MG63 (cell line): Measurements from ENCODE around the gene MRPL45. TPM values are rescaled to one million over a fixed set of nuclear protein-coding genes. Genes with fewer than 3 reads are reported as not detected.

Experiments
- DNase-seq: peaks from one replicate; pipeline ENCODE4 v3.0.0-alpha.2; 2020
- H3K27me3 ChIP-seq: fragments of 250-450 bp; sonication (Bioruptor Pico); 2 replicates; pipeline ENCODE4 v1.5.1; 2020; ENCODE audit warnings: mild to moderate bottlenecking, moderate library complexity
- H3K36me3 ChIP-seq: fragments of 250-450 bp; sonication (Bioruptor Pico); 2 replicates; pipeline ENCODE4 v1.5.1; 2020; ENCODE audit warnings: mild to moderate bottlenecking, moderate library complexity
- H3K4me3 ChIP-seq: fragments of 250-450 bp; sonication (Bioruptor Pico); 2 replicates; pipeline ENCODE4 v1.5.1; 2020; ENCODE audit warnings: mild to moderate bottlenecking, moderate library complexity
- H3K9me3 ChIP-seq: fragments of 250-450 bp; sonication (Bioruptor Pico); 2 replicates; pipeline ENCODE4 v1.5.1; 2020; ENCODE audit warnings: mild to moderate bottlenecking, moderate library complexity
- total RNA-seq: library from RNA; depleted of rRNA; stranded (reverse); fragments of >200 nt; shearing (Covaris generic); gene quantifications from 2 replicates; pipeline ENCODE4 v1.2.3, GENCODE V29; 2014; ENCODE audit warnings: low replicate concordance

MRPL45 gene
- total RNA-seq, 1 experiment from 2014 or later = 87.4 TPM

- DNase-seq = peak; percentile 51
- Histone ChIP-seq H3K27me3 (no peaks in the 10 kb centered on the region), H3K9me3 (no peaks in the 10 kb centered on the region), H3K4me3 (no peak overlapping the region), H3K36me3 (peaks cover 44% of the 10 kb centered on the region)
Observed at GRCh38 chr17:38322156-38322779, 25.3 kb downstream of the MRPL45 start.

GRCh38 chr17:38322897-38323296, 25.9 kb downstream of the MRPL45 start:
- Histone ChIP-seq H3K4me3 (no peak overlapping the region), H3K9me3 (no peaks in the 10 kb centered on the region), H3K36me3 (peaks cover 43% of the 10 kb centered on the region), H3K27me3 (no peaks in the 10 kb centered on the region)
- no peak for DNase-seq

GRCh38 chr17:38324141-38324697, 27.3 kb downstream of the MRPL45 start:
- no peak for DNase-seq
- Histone ChIP-seq H3K36me3 (peaks cover 38% of the 10 kb centered on the region), H3K4me3 (no peak overlapping the region), H3K9me3 (no peaks in the 10 kb centered on the region), H3K27me3 (no peaks in the 10 kb centered on the region)

- Histone ChIP-seq H3K27me3 (no peaks in the 10 kb centered on the region), H3K4me3 (no peak overlapping the region), H3K36me3 (peaks cover 32% of the 10 kb centered on the region), H3K9me3 (no peaks in the 10 kb centered on the region)
- no peak for DNase-seq
Observed at GRCh38 chr17:38324772-38325171, 27.8 kb downstream of the MRPL45 start.

- no peak overlapping the region for H3K4me3 ChIP-seq
- H3K27me3 ChIP-seq = no peaks in the 10 kb centered on the region
- H3K36me3 ChIP-seq = peaks cover 28% of the 10 kb centered on the region
- H3K9me3 ChIP-seq = no peaks in the 10 kb centered on the region
- DNase-seq = no peak
Observed at GRCh38 chr17:38325221-38325851, 28.4 kb downstream of the MRPL45 start.

GRCh38 chr17:38326996-38327792, 30.2 kb downstream of the MRPL45 start:
- Histone ChIP-seq H3K27me3 (no peaks in the 10 kb centered on the region), H3K4me3 (no peak overlapping the region), H3K9me3 (no peaks in the 10 kb centered on the region), H3K36me3 (peaks cover 19% of the 10 kb centered on the region)
- DNase-seq = no peak

- Histone ChIP-seq H3K4me3 (no peak overlapping the region), H3K27me3 (no peaks in the 10 kb centered on the region), H3K9me3 (no peaks in the 10 kb centered on the region), H3K36me3 (peaks cover 13% of the 10 kb centered on the region)
- DNase-seq = no peak
Observed at GRCh38 chr17:38327936-38328335, 31.0 kb downstream of the MRPL45 start.

GRCh38 chr17:38328620-38329019, 31.7 kb downstream of the MRPL45 start:
- H3K27me3 ChIP-seq = no peaks in the 10 kb centered on the region
- DNase-seq = no peak
- H3K36me3 ChIP-seq = peaks cover 6% of the 10 kb centered on the region
- no peak overlapping the region for H3K4me3 ChIP-seq
- no peaks in the 10 kb centered on the region for H3K9me3 ChIP-seq

GRCh38 chr17:38329284-38329683, 32.3 kb downstream of the MRPL45 start:
- DNase-seq = no peak
- Histone ChIP-seq H3K36me3 (no peaks in the 10 kb centered on the region), H3K27me3 (no peaks in the 10 kb centered on the region), H3K4me3 (no peak overlapping the region), H3K9me3 (no peaks in the 10 kb centered on the region)

- H3K27me3 ChIP-seq = no peaks in the 10 kb centered on the region
- DNase-seq = no peak
- H3K36me3 ChIP-seq = no peaks in the 10 kb centered on the region
Observed at GRCh38 chr17:38329808-38330730, 33.1 kb downstream of the MRPL45 start.

GRCh38 chr17:38330941-38331411, 34.0 kb downstream of the MRPL45 start:
- Histone ChIP-seq H3K4me3 (no peak overlapping the region), H3K9me3 (no peaks in the 10 kb centered on the region), H3K27me3 (no peaks in the 10 kb centered on the region), H3K36me3 (no peaks in the 10 kb centered on the region)
- DNase-seq = no peak

More at GRCh38 chr17:38329808-38330730, 33.1 kb downstream of the MRPL45 start:
- no peaks in the 10 kb centered on the region for H3K9me3 ChIP-seq
- no peak overlapping the region for H3K4me3 ChIP-seq

GRCh38 chr17:38332735-38333134, 35.8 kb downstream of the MRPL45 start:
- H3K9me3 ChIP-seq = no peaks in the 10 kb centered on the region
- no peak overlapping the region for H3K4me3 ChIP-seq
- DNase-seq = no peak
- no peaks in the 10 kb centered on the region for H3K36me3 ChIP-seq
- H3K27me3 ChIP-seq = no peaks in the 10 kb centered on the region

GRCh38 chr17:38333635-38334295, 36.8 kb downstream of the MRPL45 start:
- Histone ChIP-seq H3K9me3 (no peaks in the 10 kb centered on the region), H3K27me3 (no peaks in the 10 kb centered on the region), H3K36me3 (no peaks in the 10 kb centered on the region), H3K4me3 (no peak overlapping the region)
- peak; percentile 32 for DNase-seq

GRCh38 chr17:38334480-38335364, 37.8 kb downstream of the MRPL45 start:
- DNase-seq = no peak
- Histone ChIP-seq H3K9me3 (no peaks in the 10 kb centered on the region), H3K4me3 (no peak overlapping the region), H3K36me3 (no peaks in the 10 kb centered on the region), H3K27me3 (no peaks in the 10 kb centered on the region)

GRCh38 chr17:38336838-38337237, 39.9 kb downstream of the MRPL45 start:
- DNase-seq = no peak
- H3K4me3 ChIP-seq = no peak overlapping the region
- H3K27me3 ChIP-seq = no peaks in the 10 kb centered on the region
- no peaks in the 10 kb centered on the region for H3K36me3 ChIP-seq
- no peaks in the 10 kb centered on the region for H3K9me3 ChIP-seq
